Thyroid gland (tissue), 4 donors: ENCODE data around the gene EIF2S3.

Experiments
- POLR2A ChIP-seq, 2 donors: fragments of 450-650 bp; IDR thresholded peaks; one replicate each; pipeline ENCODE4 v1.6.1; 2017; ENCODE audit warnings: antibody characterized with exemption in 2 of 2, mild to moderate bottlenecking in 2 of 2, moderate library complexity in 1 of 2
- TF ChIP-seq, protein P1 (sequence below), 6 experiments: fragments of 200-600 bp in 3 of 6; fragments of 450-650 bp in 3 of 6; sonication (generic) in 3 of 6; IDR thresholded peaks; one replicate each; pipeline ENCODE4 v1.5.1; 2016 to 2019; ENCODE audit warnings: antibody characterized with exemption in 6 of 6, mild to moderate bottlenecking in 2 of 6, inconsistent platforms in 1 of 6, moderate library complexity in 1 of 6

DNA sequence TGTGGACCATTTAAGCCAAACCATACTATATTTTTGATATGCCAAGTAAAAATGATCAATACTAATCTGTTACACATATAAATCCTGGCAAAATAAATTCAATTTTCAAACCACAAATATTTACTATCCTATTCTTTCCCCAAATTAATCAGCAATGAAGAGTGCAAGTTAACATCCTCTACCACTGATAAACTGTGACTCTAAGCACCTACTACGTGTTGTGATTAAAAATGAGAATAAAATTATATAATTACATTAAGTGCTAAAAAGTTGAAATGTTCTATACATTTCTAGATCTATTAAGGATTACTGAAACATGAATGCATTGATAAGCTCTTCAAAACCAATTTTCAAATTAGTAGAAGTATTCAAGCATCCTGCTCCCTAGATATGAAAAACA is 31.2 kb upstream of the EIF2S3 start:
- no peak for TF ChIP-seq POLR2A (IDR thresholded peaks at IDR 0.05)
- TF ChIP-seq, protein P1, sequence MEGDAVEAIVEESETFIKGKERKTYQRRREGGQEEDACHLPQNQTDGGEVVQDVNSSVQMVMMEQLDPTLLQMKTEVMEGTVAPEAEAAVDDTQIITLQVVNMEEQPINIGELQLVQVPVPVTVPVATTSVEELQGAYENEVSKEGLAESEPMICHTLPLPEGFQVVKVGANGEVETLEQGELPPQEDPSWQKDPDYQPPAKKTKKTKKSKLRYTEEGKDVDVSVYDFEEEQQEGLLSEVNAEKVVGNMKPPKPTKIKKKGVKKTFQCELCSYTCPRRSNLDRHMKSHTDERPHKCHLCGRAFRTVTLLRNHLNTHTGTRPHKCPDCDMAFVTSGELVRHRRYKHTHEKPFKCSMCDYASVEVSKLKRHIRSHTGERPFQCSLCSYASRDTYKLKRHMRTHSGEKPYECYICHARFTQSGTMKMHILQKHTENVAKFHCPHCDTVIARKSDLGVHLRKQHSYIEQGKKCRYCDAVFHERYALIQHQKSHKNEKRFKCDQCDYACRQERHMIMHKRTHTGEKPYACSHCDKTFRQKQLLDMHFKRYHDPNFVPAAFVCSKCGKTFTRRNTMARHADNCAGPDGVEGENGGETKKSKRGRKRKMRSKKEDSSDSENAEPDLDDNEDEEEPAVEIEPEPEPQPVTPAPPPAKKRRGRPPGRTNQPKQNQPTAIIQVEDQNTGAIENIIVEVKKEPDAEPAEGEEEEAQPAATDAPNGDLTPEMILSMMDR (IDR thresholded peaks at IDR 0.05): no peak
